ENCODE measurements around the gene MICU1. TPM values are rescaled to one million over a fixed set of nuclear protein-coding genes. Genes with fewer than 3 reads are reported as not detected.
"Not testable (repeated sequence)": the region's sequence is repeated elsewhere in the genome, so short reads cannot be mapped to it uniquely, and the experiment has no call there.

MICU1 gene
- total RNA-seq, 1 donor from 2014 or later, result 30.4 TPM

DNA sequence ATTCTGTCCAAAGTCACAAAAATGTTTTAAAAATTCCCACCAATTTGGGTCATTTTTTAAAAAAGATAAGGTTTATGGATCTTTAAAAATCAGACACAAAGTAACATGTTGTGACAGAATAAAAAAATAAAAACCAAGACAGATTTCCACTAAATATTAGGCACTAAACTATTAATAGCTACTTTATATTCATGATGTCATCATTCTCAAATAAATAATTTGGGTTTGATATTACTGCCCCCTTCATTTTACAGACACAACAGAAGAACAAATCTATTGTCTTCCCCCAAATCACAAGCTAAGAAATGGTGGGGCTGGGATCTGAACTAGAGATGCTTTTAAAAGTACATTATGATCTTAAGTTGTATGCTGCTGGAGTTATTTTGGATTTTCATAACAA, 119.4 kb downstream of the MICU1 start:
- no peak for DNase-seq (ENCODE audit: low read depth in 2 of 2)

DNA sequence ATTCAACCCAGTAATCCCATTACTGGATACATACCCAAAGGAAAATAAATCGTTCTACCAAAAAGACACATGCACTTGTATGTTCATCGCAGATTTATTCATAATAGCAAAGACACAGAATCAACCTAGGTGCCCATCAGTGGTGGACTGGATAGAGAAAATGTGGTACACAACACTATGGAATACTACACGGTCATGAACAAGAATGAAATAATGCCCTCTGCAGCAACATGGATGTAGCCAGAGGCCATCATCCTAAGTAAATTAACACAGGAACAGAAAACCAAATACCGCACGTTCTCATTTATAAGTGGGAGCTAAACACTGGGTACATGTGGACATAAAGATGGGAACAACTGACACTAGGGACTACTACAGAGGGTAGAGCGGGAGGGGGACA, 120.4 kb downstream of the MICU1 start:
- DNase-seq (ENCODE audit: low read depth in 2 of 2), result no peak

GRCh38 chr10:72503694-72504438, 122.0 kb downstream of the MICU1 start:
- no peak for DNase-seq (ENCODE audit: low read depth in 2 of 2)

GRCh38 chr10:72503241-72503640, 122.6 kb downstream of the MICU1 start:
- DNase-seq (ENCODE audit: low read depth in 2 of 2), result no peak

GRCh38 chr10:72502581-72502980, 123.3 kb downstream of the MICU1 start:
- peak in 1 of 2 donors; percentile 2 for DNase-seq (ENCODE audit: low read depth in 2 of 2)

- no peak for DNase-seq (ENCODE audit: low read depth in 2 of 2)
Measured at GRCh38 chr10:72499701-72500100, 126.2 kb downstream of the MICU1 start.

- DNase-seq (ENCODE audit: low read depth in 2 of 2), result no peak
Measured at GRCh38 chr10:72490951-72491350, 134.9 kb downstream of the MICU1 start.

- no peak for DNase-seq (ENCODE audit: low read depth in 2 of 2)
Measured at GRCh38 chr10:72487521-72487920, 138.4 kb downstream of the MICU1 start.

- no peak for DNase-seq (ENCODE audit: low read depth in 2 of 2)
Measured at GRCh38 chr10:72487116-72487515, 138.8 kb downstream of the MICU1 start.

DNA sequence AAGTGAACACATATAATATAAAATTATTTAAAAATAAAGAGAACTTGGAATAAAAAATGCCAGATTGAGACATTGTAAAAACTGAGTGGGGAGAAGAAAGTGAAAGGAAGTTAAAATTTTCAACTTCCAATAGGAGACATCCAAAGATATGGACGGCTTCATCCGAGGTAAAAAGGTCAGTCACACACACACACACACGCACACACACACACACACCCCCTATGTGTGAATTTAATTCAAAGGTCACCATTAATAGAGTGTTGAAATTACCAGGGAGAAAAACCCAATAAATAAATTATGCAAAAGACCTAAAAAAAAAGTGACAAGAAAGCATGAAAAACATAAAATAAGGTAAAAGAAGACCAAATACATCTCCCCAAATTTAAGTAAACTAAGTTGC, 140.2 kb downstream of the MICU1 start:
- no peak for DNase-seq (ENCODE audit: low read depth in 2 of 2)

GRCh38 chr10:72484521-72484920, 141.4 kb downstream of the MICU1 start:
- no peak for DNase-seq (ENCODE audit: low read depth in 2 of 2)

DNA sequence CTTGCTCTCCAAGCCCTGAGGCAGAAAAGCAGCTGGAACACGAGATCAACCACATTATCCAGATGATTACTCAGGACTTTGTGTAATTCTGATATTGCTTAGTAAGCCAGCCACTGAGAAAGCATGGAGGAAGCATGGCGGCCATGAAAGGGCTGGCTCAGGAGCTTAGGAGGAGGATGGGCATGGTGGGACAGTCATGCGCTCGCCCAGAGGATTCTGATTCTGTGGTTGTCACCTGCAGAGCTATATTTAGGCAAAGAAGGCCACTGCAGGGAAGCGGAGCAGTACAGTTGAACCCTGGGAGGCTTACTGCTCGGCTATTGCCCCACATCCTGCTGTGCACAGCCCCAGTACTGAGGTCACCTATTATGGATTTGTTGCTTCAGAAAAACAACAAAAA, 142.4 kb downstream of the MICU1 start:
- no peak for DNase-seq (ENCODE audit: low read depth in 2 of 2)

DNA sequence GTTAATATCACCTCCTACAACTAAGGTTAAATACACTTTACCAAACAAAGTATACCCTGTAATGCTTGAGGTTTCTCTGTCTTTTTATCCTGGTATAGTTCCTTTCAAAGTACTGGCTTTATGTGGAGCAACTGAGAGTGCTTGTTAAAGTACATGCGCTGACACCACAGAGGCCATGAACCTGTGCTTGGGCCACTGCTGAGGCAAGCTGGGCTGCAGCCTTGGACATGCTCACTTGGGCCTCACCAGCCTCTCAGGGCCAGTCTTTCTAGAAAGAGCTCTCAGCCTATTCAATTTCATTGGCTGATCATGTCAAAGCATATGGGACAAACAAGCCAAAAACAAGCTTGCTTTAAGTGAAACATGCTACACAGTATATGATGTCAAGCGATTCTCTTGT, 145.0 kb downstream of the MICU1 start:
- DNase-seq (ENCODE audit: low read depth in 2 of 2), result no peak

DNA sequence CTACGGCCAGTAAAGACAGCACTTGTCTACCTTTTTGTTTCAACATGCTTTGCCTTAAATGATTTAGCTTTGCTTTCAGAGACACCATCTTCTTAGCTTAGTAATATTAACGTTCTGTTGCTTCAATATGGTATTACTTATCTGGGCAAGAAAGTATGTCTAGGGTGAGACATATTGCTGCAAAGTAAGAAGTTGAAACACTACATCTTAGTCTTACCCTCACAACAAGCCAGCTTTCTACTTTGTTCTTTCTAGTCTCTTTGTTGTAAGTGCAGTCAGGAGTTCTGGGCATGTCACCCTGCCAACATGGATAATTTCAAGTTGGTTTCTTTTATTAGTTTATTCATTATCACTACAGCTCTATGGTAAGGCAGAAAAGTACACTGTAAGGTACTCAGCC, 148.4 kb downstream of the MICU1 start:
- no peak for DNase-seq (ENCODE audit: low read depth in 2 of 2)

- DNase-seq (ENCODE audit: low read depth in 2 of 2), result no peak
Measured at GRCh38 chr10:72472306-72472705, 153.6 kb downstream of the MICU1 start.

DNA sequence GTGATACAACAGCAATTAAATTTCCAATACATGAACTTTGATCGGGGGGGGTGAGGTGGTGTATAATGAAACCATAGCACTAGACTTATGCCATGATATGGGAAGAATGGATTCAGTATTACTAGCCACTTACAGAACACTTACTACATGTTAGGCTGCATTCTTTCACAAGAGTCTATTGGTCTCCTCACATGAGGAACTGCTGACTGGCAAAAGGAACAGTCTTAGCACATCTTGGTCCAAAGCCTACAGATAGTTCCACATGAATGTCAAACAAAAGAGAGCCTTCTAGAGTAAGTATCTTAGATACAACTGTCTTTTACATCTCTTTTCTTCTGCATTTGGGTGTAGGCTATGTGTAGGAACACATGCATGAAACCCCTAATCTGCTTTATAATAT, 155.2 kb downstream of the MICU1 start:
- DNase-seq (ENCODE audit: low read depth in 2 of 2), result no peak

- DNase-seq (ENCODE audit: low read depth in 2 of 2), result not testable (repeated sequence)
Measured at GRCh38 chr10:72467064-72467463, 158.8 kb downstream of the MICU1 start.

GRCh38 chr10:72466018-72466417, 159.9 kb downstream of the MICU1 start:
- DNase-seq (ENCODE audit: low read depth in 2 of 2), result no peak

GRCh38 chr10:72464438-72464837, 161.4 kb downstream of the MICU1 start:
- DNase-seq (ENCODE audit: low read depth in 2 of 2), result no peak

- peak in 1 of 2 donors; percentile 5 for DNase-seq (ENCODE audit: low read depth in 2 of 2)
Measured at GRCh38 chr10:72462261-72462660, 163.6 kb downstream of the MICU1 start.

DNA sequence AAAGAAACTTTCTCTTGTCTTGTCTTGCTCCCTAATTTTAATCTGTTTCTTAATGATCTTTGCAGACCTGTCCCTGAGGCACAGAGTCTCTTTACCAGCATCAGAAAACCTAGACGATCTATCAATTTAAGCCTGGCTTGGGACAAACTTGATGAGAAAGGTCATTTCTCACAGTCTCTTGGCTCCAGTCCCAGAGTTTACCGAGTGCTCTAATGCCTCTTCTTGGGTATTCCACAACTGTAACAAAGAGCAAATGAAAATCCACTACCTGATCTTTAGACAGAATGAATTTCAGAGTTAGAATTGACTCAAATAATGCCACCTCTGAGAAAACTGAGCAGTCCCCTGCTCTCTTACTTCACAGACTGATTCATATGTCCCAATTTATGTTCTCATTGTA, 164.8 kb downstream of the MICU1 start:
- no peak for DNase-seq (ENCODE audit: low read depth in 2 of 2)

DNA sequence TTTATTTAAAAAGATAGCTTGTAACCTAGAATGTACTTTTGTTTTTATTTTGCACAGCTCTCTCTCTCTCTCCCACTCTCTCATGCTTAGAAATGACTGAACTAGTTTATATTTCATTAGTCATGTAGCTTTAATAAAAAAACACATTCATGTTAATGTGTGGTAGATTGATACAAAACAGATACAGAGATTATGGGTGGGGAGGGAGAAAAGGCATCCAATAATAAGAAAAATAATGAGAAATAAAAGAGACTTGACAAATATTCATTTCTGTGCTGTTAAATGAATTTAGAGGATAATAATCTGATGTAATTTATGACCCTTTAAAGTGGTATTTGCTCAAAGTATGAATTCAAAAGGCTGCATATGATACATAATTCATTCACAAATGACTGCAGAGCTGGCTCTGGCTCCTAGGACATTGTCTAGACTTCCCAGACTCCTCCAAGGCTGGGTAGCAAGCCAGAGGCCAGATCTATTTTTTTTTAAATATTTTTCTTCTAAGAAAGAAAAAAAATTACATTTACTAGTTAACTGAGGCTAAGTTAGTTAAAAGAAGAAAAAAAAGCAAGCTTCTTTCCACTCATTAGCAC, 165.5 kb downstream of the MICU1 start:
- no peak for DNase-seq (ENCODE audit: low read depth in 2 of 2)

GRCh38 chr10:72459301-72459700, 166.6 kb downstream of the MICU1 start:
- peak; percentile 5 to 14 for DNase-seq (ENCODE audit: low read depth in 2 of 2)
